Subcutaneous adipose tissue (tissue), 4 donors: ENCODE results near the gene TMC3. TPM values are rescaled to one million over a fixed set of nuclear protein-coding genes. Genes with fewer than 3 reads are reported as not detected.

ENCODE experiments used
- CTCF ChIP-seq: fragments of 450-650 bp; IDR thresholded peaks from one replicate; pipeline ENCODE4 v1.5.1; 2016; ENCODE audit warnings: low read depth, mild to moderate bottlenecking, control low read depth, antibody characterized with exemption, moderate library complexity
- total RNA-seq, 4 donors: library from RNA; depleted of rRNA; stranded (reverse); fragments of >200 nt; gene quantifications; one replicate each; pipeline ENCODE4 v1.1.0, GENCODE V29; 2016

The TMC3 gene
- total RNA-seq, 4 donors from 2014 or later: not detected

DNA sequence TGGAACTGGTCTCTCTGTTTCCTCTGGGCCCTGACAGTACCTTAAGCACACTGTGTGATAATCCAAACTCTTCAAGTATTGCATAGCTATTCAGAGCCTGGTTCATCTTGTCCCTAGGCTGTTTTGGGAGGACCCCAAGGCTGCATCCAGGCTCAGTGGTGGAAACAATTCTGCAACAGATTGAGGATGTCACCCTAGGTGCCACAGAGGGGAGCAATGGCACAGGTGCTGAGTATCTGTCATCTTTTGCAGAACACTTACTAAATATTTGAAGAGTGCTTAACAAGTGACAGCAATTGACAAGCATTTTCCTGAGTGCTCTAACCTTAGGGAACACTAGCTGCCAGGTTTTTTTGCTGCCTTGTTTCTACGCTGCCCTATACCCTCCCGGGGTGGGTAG lies 77.8 kb downstream of the TMC3 start:
- no peak for TF ChIP-seq CTCF

GRCh38 chr15:81295486-81296121 lies 78.4 kb downstream of the TMC3 start:
- no peak for TF ChIP-seq CTCF

GRCh38 chr15:81294516-81294880 lies 79.5 kb downstream of the TMC3 start:
- no peak for TF ChIP-seq CTCF

- TF ChIP-seq CTCF: no peak
These were observed 80.1 kb downstream of the TMC3 start for GRCh38 chr15:81293728-81294515.

DNA sequence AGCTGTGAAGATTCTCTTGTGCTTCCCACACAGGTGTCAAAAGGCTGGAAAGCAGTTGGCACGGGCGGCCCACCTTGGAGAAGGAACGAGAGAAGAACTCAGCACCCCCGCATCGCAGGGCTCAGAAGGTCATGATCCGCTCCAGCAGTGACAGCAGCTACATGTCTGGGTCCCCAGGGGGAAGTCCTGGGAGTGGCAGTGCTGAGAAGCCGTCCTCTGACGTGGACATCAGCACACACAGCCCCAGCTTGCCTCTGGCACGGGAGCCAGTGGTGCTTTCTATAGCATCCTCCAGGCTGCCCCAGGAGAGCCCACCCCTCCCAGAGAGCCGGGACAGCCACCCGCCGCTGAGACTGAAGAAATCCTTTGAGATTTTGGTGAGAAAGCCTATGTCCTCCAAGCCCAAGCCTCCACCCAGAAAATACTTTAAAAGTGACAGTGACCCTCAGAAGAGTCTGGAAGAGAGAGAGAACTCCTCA lies 81.5 kb downstream of the TMC3 start:
- TF ChIP-seq CTCF: no peak

DNA sequence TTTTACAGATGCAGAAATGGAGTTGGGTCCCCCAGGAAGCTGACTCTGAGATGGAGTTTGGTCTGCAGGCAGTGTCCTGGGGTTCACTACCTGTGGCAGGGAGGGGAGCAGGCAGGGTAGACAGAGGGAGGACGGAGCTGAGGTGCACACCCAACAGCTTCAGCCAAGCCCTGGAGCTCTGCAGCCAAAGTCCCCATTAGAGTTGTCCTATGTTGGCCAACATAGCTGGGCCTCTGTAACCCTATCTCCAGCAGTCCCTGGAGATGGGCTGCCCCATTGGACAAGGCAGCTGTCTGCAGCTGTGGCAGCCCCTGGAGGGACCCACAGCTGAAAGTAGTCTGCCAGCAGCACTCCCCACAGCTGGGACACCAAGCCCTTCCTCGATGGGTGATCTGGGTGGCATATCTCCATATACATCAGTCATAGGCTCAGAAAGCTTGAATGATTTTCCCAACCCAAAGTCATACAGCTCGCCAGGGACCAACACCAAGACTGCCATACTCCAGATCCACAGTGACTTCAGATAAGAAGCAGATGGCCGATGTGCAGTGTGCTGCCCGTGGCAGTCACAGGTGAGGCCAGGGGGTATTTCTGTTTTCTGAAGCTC lies 82.0 kb downstream of the TMC3 start:
- TF ChIP-seq CTCF: no peak

- TF ChIP-seq CTCF: no peak
These were observed 84.1 kb downstream of the TMC3 start for GRCh38 chr15:81289910-81290309.
